GM12878 (cell line): ENCODE measurements around the gene CAPN8. TPM values are rescaled to one million over a fixed set of nuclear protein-coding genes. Genes with fewer than 3 reads are reported as not detected.

Experiments used
- ATAC-seq: fragments of 200-7000 bp; cut with Tn5 transposase; 3 replicates; pipeline ENCODE4 v1.9.1; 2020; ENCODE audit warnings: mild to moderate bottlenecking, moderate library complexity
- BruUV-seq: library from RNA; stranded (reverse); fragments of 400-500 nt; replicated peaks from 2 replicates; lab custom pipeline; 2021; lab: Mats Ljungman, UMichigan
- CTCF ChIA-PET: fragments of 300-600 bp; sonication (Branson Sonifier 250); formaldehyde crosslinking; extraction: SDS; loops from one replicate; lab custom pipeline; 2021; ENCODE audit warnings: inconsistent platforms; lab: Yijun Ruan, JAX
- POLR2A ChIA-PET: fragments of 350-600 bp; formaldehyde crosslinking; extraction: SDS; loops from one replicate; lab custom pipeline; 2021; ENCODE audit warnings: inconsistent platforms; lab: Charles Lee
- RAD21 ChIA-PET: fragments of 300-600 bp; sonication (Branson Sonifier 250); formaldehyde crosslinking; loops from one replicate; lab custom pipeline; 2023; ENCODE audit warnings: antibody characterized with exemption; ENCODE audit not compliant: unreplicated experiment; lab: Charles Lee
- SMC1A ChIA-PET: fragments of 300-600 bp; sonication (Branson Sonifier 250); formaldehyde crosslinking; loops from one replicate; lab custom pipeline; 2023; ENCODE audit not compliant: unreplicated experiment, uncharacterized antibody; lab: Charles Lee
- DNase-seq: peaks from one replicate; pipeline ENCODE4 v3.0.0-alpha.2; 2011; ENCODE audit warnings: low read depth, low spot score
- FAIRE-seq: peaks from 3 replicates; lab custom pipeline; 2011; peaks lifted over from hg19 to GRCh38; lab: Jason Lieb, UNC
- H2AFZ ChIP-seq: 2 replicates; pipeline ENCODE4 v1.6.0; 2011; ENCODE audit warnings: low read depth, low read length, control low read depth; ENCODE audit not compliant: control insufficient read depth
- H3K27ac ChIP-seq: 2 replicates; pipeline ENCODE4 v1.5.1; 2011; ENCODE audit warnings: control low read depth; ENCODE audit not compliant: control insufficient read depth, insufficient read depth
- H3K27me3 ChIP-seq, 2 experiments: replicated peaks in 1 of 2; 2 replicates each; pipeline versions ENCODE4 v1.6.0 to v1.6.1; 2011; ENCODE audit warnings: low read length in 1 of 2; ENCODE audit not compliant: control insufficient read depth in 2 of 2, insufficient read depth in 2 of 2
- H3K36me3 ChIP-seq, 2 experiments: 2 replicates each; pipeline ENCODE4 v1.5.1; 2011; ENCODE audit warnings: low read length in 1 of 2; ENCODE audit not compliant: control insufficient read depth in 2 of 2, insufficient read depth in 2 of 2
- H3K4me1 ChIP-seq: 2 replicates; pipeline ENCODE4 v1.6.1; 2011; ENCODE audit warnings: mild to moderate bottlenecking, low read length, moderate library complexity, mixed read lengths; ENCODE audit not compliant: control insufficient read depth, insufficient read depth
- H3K4me2 ChIP-seq: 2 replicates; pipeline ENCODE4 v1.6.0; 2011; ENCODE audit warnings: control low read depth; ENCODE audit not compliant: control insufficient read depth, insufficient read depth
- H3K4me3 ChIP-seq: fragments of 200-600 bp; sonication (generic); 2 replicates; pipeline ENCODE4 v1.5.1; 2016
- H3K79me2 ChIP-seq: 2 replicates; pipeline ENCODE4 v1.6.0; 2011; ENCODE audit warnings: low read length; ENCODE audit not compliant: control insufficient read depth, insufficient read depth
- H3K9ac ChIP-seq: 2 replicates; pipeline ENCODE4 v1.8.0; 2011; ENCODE audit warnings: low read length, control low read depth, mixed read lengths; ENCODE audit not compliant: control insufficient read depth, insufficient read depth
- H3K9me3 ChIP-seq: replicated peaks from 3 replicates; pipeline ENCODE4 v1.5.1; 2011; ENCODE audit warnings: mild to moderate bottlenecking, low read length; ENCODE audit not compliant: control insufficient read depth, insufficient read depth
- H4K20me1 ChIP-seq: 2 replicates; pipeline ENCODE4 v1.6.0; 2011; ENCODE audit not compliant: control insufficient read depth, insufficient read depth
- BACH1 ChIP-seq: fragments of 450-650 bp; IDR thresholded peaks from 2 replicates; pipeline ENCODE4 v1.6.1; 2017; ENCODE audit warnings: mild to moderate bottlenecking, borderline replicate concordance
- BCL11A ChIP-seq: IDR thresholded peaks from 2 replicates; pipeline ENCODE4 v1.6.1; 2011; ENCODE audit warnings: low read depth, low read length
- HDGF ChIP-seq: fragments of 450-650 bp; IDR thresholded peaks from 2 replicates; pipeline ENCODE4 v1.6.1; 2016; ENCODE audit warnings: antibody characterized with exemption
- NR2C2 ChIP-seq: IDR thresholded peaks from 2 replicates; pipeline ENCODE4 v1.6.1; 2011; ENCODE audit warnings: borderline replicate concordance, low read depth; ENCODE audit not compliant: control insufficient read depth, insufficient read length
- SMARCA5 ChIP-seq: fragments of 450-650 bp; IDR thresholded peaks from 2 replicates; pipeline ENCODE4 v1.6.1; 2017; ENCODE audit warnings: mild to moderate bottlenecking
- SP1 ChIP-seq: IDR thresholded peaks from one replicate; pipeline ENCODE4 v1.6.1; 2011; ENCODE audit warnings: low read depth, low read length
- YY1 ChIP-seq: IDR thresholded peaks from 2 replicates; pipeline ENCODE4 v1.6.1; 2011; ENCODE audit warnings: low read depth, mild to moderate bottlenecking, low read length
- ZNF622 ChIP-seq: fragments of 450-650 bp; IDR thresholded peaks from 2 replicates; pipeline ENCODE4 v1.6.1; 2017; ENCODE audit warnings: mild to moderate bottlenecking, inconsistent platforms
- WGBS: methylation state at CpG from one replicate; pipeline ENCODE4 v1.1.6; 2016; ENCODE audit warnings: low lambda C conversion rate; ENCODE audit not compliant: insufficient replicate concordance, insufficient coverage; ENCODE audit errors: missing lambda C conversion rate; 5-methylcytosine and 5-hydroxymethylcytosine counted together
- in situ Hi-C: fragments of 300-500 bp; cut with MboI; formaldehyde crosslinking; loops from 9 replicates; pipeline ENCODE4 v1.14.3; 2018; ENCODE audit warnings: mixed read lengths
- intact Hi-C: fragments of 100-400 bp; cut with micrococcal nuclease; formaldehyde crosslinking; loops from one replicate; pipeline ENCODE4 v1.14.2; 2022; ENCODE audit not compliant: unreplicated experiment
- polyA plus RNA-seq, 11 experiments: library from polyadenylated mRNA; depleted of rRNA in 4 of 11; unstranded in 6 of 11; stranded (reverse) in 5 of 11; fragments of >200 nt; fragmentation: Nextera tagmentation in 4 of 11; fragmentation: Illumina TruSeq in 1 of 11; extraction: Ambion mirVana in 4 of 11; extraction: Trizol in 1 of 11; gene quantifications; 1 replicate in 1 of 11; 2 replicates in 10 of 11; pipeline versions ENCODE4 v1.2.1 to v1.2.3, GENCODE V29; 2011 to 2016; ENCODE audit warnings: inconsistent platforms in 2 of 11, missing spikeins in 2 of 11, low read depth in 1 of 11
- total RNA-seq, 4 experiments: library from RNA; depleted of rRNA in 3 of 4; stranded (reverse); fragments of >200 nt in 3 of 4; fragmentation: Illumina TruSeq in 1 of 4; extraction: Trizol in 1 of 4; gene quantifications; 2 replicates each; pipeline versions ENCODE4 v1.2.1 to v1.2.3, GENCODE V29; 2013 to 2021

The CAPN8 gene
- total and polyA plus RNA-seq, 10 of the 15 experiments (the other 5 are each of a cell fraction or from before 2014, with no cell fraction given) = 6.4 to 30.7 (median 12.3) TPM

DNA sequence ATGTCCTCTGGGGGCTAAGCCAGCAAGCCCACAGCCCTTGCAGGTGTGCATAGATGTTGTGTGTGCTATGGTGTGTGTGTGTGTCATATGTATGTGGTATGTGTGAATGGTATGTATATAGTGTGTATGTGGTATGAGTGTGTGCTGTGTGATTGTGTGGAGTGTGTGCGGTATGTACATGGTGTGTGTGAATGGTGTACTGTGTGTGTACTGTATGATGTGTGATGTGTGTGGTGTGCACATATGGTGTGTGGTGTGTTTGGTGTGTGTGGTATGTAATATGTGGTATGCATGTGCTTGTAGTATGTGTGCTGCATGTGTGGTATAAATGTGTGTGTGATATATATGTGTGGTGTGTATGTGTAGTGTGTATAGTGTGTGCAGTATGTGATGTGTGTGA, 107.0 kb downstream of the CAPN8 start:
- ChIA-PET RAD21 (interaction anchor here (2.2 to 2.9 kb wide), 5 partner anchors 27 to 137 kb away, joined by 11 to 46 read pairs (median 41); no protein-coding TSS in a partner anchor), CTCF (interaction anchor here (0.8 to 4.8 kb wide), 11 partner anchors 12 to 384 kb away, joined by 3 to 160 read pairs (median 40); no protein-coding TSS in a partner anchor), SMC1A (interaction anchor here (1.1 to 2.9 kb wide), 10 partner anchors 9 to 138 kb away, joined by 3 to 69 read pairs (median 8); no protein-coding TSS in a partner anchor), POLR2A (interaction anchor here (2.8 kb wide), 1 partner anchor 53 kb away, joined by 23 read pairs; no protein-coding TSS in a partner anchor)
- Histone ChIP-seq H3K27ac (no peak overlapping the region), H3K4me3 (no peak overlapping the region), H3K9me3 (no peaks in the 10 kb centered on the region), H3K27me3 (no peaks in the 10 kb centered on the region), H3K4me1 (no peaks in the 10 kb centered on the region), H3K79me2 (no peaks in the 10 kb centered on the region), H4K20me1 (no peaks in the 10 kb centered on the region), H3K9ac (no peak overlapping the region), H3K36me3 (no peaks in the 10 kb centered on the region), H2AFZ (no peak overlapping the region), H3K4me2 (no peak overlapping the region)
- 100% methylated on average over 1 of the region's 1 CpG for WGBS
- no peak for TF ChIP-seq YY1
- TF ChIP-seq HDGF = peak; percentile 88; the same call in 1 of the 2 replicates
- no peak for TF ChIP-seq BCL11A
- TF ChIP-seq NR2C2 = no peak
- TF ChIP-seq SP1 = no peak
- no peak for TF ChIP-seq BACH1
- in situ Hi-C loops (no loop called here), intact Hi-C loops (no loop called here)
- FAIRE-seq (no peak), ATAC-seq (no peak), DNase-seq (no peak)
- BruUV-seq = no TSS peak

DNA sequence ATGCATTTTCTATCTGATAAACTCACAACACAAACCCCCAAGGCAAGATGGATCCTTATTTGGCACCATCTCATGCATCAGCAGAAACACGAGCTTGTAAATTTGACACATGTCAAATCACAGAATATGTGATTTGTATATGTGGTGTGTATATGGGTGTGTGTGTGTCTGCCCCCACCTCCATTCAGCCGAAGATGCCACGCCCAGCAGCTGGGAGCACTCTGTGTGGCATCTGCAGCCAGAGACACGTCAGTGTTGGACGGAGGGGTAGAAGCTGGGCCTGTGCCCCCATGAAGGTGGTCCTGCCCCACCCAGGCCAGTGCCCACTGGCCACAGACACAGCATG, 108.4 kb downstream of the CAPN8 start:
- intact Hi-C loops = no loop called here
- ChIA-PET RAD21 (interaction anchor here (0.7 to 2.9 kb wide), 25 partner anchors 9 to 424 kb away, joined by 3 to 46 read pairs (median 6); no protein-coding TSS in a partner anchor), SMC1A (interaction anchor here (1.0 to 2.9 kb wide), 27 partner anchors 10 to 382 kb away, joined by 3 to 69 read pairs (median 7); no protein-coding TSS in a partner anchor), POLR2A (interaction anchor here (1.0 to 2.8 kb wide), 4 partner anchors 23 to 71 kb away, joined by 3 to 23 read pairs (median 4); no protein-coding TSS in a partner anchor), CTCF (interaction anchor here (0.7 to 4.8 kb wide), 29 partner anchors 10 to 1503 kb away, joined by 3 to 160 read pairs (median 10); no protein-coding TSS in a partner anchor)
- no peak overlapping the region for H3K27ac ChIP-seq
- H3K9me3 ChIP-seq = no peaks in the 10 kb centered on the region; the same call in 2 of the 3 replicates
- H3K79me2 ChIP-seq = no peaks in the 10 kb centered on the region
- no peaks in the 10 kb centered on the region for H3K36me3 ChIP-seq
- no peaks in the 10 kb centered on the region for H3K4me1 ChIP-seq
- FAIRE-seq (no peak), ATAC-seq (peak; percentile 10), DNase-seq (no peak)
- TF ChIP-seq SMARCA5 = 0 out of 2 replicates have a peak, but pooled peaks have one; percentile 10
- TF ChIP-seq ZNF622 = no peak
- no peak overlapping the region for H3K9ac ChIP-seq
- in situ Hi-C loops = no loop called here
- no peaks in the 10 kb centered on the region for H3K27me3 ChIP-seq
- no peak overlapping the region for H2AFZ ChIP-seq
- H3K4me3 ChIP-seq = no peak overlapping the region
- H3K4me2 ChIP-seq = no peak overlapping the region
- H4K20me1 ChIP-seq = no peaks in the 10 kb centered on the region
- BruUV-seq = no TSS peak
- 36% methylated on average over 5 of the region's 5 CpGs for WGBS
